Left renal pelvis (tissue), 4 donors: Measurements from ENCODE around the gene ZCCHC7. TPM values are rescaled to one million over a fixed set of nuclear protein-coding genes. Genes with fewer than 3 reads are reported as not detected.

Experiments
- DNase-seq, 4 donors: peaks; one replicate each; pipeline ENCODE4 v3.0.0-alpha.2; 2013; ENCODE audit warnings: low read depth in 4 of 4, low spot score in 3 of 4
- polyA plus RNA-seq, 4 donors: library from polyadenylated mRNA; unstranded; fragments of 120-200 nt; gene quantifications; one replicate each; pipeline ENCODE4 v1.2.1, GENCODE V29; 2013; ENCODE audit not compliant: insufficient read length in 4 of 4

ZCCHC7 gene
- polyA plus RNA-seq, 4 donors, result 21.7 to 27.6 (median 24.9) TPM

DNA sequence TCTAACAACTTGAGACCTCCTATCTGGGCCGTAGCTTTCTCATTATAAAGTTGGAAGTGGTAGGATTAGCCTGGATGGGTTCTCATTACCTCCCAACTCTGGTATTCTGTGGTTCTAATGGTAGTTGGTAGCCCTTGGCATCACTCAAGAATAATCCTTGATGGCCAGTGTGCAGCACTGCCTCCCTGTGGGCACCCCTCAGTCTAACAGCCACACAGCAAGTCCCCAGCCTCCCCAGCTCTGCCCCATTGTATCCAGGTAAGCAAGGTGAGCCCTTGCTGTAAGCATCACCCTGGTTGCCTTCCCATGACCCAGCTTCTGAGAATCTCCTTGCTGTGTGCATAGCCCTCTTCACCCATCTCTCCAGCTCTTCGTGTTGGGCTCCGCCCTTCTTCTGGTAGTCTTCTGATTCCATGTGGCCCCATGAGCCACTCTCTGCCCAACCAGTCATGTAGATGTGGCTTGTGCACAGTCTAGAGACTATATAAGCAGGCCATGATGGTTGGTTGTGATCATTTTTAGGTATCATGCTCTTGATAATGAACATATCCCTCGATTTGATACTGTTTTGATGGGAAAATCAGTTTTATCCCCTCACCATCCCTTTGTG is 244.5 kb downstream of the ZCCHC7 start:
- DNase-seq, result no peak

GRCh38 chr9:37369671-37370070 is 249.3 kb downstream of the ZCCHC7 start:
- no peak for DNase-seq

GRCh38 chr9:37370282-37370681 is 249.9 kb downstream of the ZCCHC7 start:
- no peak for DNase-seq

- DNase-seq, result no peak
Measured at GRCh38 chr9:37370968-37371563, 250.7 kb downstream of the ZCCHC7 start.

GRCh38 chr9:37371565-37372464 is 251.4 kb downstream of the ZCCHC7 start:
- no peak for DNase-seq

DNA sequence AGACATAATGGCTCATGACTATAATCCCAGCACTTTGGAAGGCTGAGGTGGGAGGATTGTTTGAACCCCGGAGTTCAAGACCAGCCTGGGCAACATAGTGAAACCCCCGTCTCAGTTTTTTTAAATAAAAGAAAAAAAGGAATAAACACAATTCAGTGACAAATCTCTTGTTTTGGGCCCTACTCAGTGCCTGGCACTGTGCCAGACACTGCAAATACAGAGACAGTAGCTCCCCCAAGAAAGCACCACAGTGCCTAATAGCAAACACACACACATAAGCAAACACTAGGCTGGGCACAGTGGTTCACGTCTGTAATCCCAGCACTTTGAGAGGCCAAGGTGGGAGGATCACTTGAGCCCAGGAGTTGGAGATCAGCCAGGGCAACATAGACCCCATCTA is 252.5 kb downstream of the ZCCHC7 start:
- no peak for DNase-seq

- no peak for DNase-seq
Measured at GRCh38 chr9:37373621-37374020, 253.2 kb downstream of the ZCCHC7 start.

- DNase-seq, result no peak
Measured at GRCh38 chr9:37374892-37375291, 254.5 kb downstream of the ZCCHC7 start.

DNA sequence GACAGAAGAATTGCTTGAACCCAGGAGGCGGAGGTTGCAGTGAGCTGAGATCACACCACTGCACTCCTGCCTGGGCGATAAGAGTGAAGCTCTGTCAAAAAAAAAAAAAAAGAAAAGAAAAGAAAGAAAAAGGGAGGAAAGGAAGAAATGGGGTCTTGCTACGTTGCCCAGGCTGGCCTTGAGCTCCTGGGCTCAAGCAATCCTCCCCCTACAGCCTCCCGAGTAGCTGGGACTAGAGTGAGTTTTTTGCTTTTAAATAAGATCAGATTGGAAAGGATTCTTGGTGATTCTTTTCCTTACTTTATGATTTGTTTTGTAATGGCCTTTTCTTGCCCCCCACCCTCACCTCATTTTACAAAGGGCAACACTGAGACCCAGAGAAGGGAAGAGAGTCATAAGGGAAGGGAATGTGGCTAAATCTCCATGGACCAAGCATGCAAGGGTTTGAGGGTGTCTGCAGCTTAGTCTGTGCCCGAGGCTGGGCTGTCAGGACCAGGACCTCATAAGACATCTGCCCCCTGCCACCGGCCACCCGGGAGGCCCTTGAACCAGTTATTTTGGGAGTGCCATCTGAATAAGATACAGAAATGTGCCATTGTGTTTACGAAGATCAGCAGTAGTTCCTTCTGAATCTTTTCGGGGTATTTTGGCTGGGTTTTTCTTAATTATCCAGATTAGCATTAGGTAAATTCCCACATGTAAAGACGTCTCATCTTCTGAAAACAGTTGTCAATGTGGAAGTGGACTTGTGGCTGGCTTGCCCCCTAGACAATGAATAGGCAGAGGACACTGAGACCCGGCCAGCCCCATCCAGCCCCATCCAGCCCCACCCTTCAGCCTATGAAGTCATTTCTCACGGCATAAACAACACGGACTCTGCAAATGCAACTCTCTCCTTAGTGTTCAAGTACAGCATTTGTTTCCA is 257.6 kb downstream of the ZCCHC7 start:
- no peak for DNase-seq

DNA sequence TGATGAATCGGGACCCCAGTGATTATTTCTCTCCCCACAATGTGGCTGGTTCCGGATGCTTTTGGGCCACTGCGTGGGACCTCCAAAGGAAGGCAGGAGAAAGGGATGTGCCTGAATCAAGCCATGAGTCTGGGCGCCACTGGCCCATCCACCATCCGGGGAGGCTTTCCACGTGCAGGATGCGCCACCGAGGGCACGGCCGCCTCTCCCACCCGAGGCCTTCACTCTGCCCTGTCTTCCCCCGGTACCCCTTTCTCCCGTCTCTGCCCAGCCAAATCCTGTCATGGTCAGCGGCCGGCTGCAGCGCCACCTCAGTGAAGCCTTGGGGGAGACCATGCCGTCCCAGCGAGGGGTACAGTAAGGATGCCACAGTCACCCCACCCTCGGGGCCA is 258.2 kb downstream of the ZCCHC7 start:
- DNase-seq, result no peak

- no peak for DNase-seq
Measured at GRCh38 chr9:37379835-37380234, 259.5 kb downstream of the ZCCHC7 start.

DNA sequence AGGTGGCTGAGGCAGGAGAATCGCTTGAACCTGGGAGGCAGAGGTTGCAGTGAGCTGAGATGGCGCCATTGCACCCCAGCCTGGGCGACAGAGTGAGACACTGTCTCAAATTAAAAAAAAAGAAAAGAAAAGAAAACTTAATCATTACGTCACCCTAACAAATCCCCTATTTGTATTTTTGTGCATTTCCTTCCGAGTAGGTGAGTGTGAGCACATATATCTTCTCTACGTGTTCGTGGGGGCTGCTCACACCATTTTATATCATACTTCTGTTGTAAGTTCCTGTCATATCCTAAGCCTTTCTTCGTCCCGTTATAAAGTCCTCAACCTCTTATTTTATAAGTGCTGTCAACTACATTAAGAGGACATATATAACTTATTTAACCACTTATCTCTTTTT is 260.2 kb downstream of the ZCCHC7 start:
- DNase-seq, result no peak

- DNase-seq, result no peak
Measured at GRCh38 chr9:37381094-37381741, 260.8 kb downstream of the ZCCHC7 start.

GRCh38 chr9:37382161-37382981 is 262.0 kb downstream of the ZCCHC7 start:
- no peak for DNase-seq

- DNase-seq, result no peak
Measured at GRCh38 chr9:37382982-37383357, 262.6 kb downstream of the ZCCHC7 start.

DNA sequence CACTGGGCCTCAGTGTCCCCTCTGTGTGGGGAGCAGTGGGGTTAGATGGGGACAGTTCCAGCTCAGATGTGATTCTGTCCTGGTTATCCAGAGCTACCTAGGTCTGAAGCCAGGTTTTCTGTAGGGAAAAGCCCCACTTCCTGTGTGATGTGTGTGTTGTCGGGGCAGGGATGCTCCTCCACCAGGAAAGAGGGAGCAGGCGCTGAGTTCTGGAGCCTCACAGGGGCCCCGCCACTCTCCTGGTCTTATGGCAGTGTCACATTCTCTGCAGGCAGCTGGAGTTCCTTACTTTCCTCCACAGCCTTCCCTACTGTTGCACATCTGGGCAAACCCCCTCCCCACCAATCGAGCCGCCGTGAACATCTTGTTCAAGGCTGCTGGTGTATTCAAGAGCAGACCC is 263.0 kb downstream of the ZCCHC7 start:
- no peak for DNase-seq

DNA sequence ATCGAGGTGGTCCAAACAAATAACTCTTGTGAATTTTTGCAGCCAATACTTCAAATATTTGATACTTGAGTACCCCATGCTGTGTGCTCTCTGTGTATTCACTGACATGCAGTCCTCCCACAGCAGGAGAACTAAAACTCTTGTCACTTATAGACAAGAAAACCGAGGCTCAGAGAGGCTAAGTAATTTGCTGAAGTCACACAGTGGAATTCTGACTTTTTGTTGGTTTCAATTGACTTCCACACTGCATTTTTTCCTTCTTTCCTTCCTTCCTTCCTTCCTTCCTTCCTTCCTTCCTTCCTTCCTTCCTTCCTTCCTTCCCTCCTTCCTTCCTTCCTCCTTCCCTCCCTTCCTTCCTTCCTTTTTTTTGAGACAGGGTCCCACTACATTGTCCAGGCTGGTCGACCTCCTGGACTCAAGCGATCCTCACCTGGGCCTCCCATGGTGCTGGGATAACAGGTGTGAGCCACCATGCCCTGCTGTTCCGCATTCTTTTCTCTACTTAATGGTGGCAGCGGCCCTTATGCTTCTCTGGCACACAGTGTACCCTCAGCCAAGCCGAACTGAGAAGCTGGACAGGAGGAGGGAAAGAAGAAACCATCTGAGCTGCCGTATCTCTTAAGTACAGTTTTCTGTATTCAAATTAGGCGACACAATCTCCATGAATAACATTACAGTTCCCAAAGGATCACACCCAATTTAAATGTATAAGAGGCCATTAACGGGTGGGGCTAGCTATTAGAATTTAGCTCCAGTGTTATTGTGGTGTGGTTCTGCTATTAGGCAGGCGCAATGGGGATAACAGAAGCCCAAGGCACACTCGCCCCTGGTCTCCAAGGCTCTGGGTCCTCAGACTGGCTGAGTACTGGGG is 263.7 kb downstream of the ZCCHC7 start:
- no peak for DNase-seq

DNA sequence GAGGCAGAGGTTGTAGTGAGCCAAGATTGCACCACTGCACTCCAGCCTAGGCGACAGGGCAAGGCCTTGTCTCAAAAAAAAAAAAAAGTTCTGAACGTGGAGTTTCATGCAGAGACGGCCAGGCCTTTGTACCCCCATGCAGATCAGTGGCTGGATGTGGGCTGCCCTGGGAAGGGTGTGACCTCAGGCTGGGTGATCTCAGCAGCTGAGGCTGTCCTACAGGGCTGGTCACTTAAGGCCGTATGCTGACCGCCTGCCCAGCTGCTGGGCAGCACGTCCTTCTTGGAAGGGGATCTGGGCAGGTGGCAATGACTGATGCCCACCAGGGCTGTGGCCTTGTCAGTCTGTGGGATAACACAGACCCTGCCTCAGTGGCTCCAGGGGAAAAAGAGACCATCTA is 264.9 kb downstream of the ZCCHC7 start:
- no peak for DNase-seq
